ENCODE data around the gene CLTC.

Gene CLTC

DNA sequence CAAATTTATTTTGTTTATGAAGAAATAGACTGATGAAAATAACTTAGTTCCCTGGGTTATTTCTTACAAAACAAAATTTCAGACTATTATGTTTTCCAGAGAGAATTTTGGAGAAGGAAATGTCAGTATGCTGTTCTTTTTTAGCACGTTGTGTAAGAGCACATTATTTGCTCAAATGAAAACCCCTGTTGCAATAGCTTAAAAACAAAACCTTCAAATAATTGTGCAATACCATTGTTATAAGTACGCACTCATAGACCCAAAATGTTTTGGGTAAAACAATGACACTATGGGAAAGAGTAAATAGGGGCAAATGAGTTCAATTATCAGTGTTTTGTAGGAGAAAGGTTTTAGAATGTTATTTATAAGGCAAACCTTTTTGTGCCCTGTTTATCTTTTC is 106.0 kb downstream of the CLTC start:
- H3K27me3 ChIP-seq (replicated peaks; ENCODE audit: control insufficient read depth, insufficient read depth, low read length): no peaks in the 10 kb centered on the region
- TF ChIP-seq, protein P1, sequence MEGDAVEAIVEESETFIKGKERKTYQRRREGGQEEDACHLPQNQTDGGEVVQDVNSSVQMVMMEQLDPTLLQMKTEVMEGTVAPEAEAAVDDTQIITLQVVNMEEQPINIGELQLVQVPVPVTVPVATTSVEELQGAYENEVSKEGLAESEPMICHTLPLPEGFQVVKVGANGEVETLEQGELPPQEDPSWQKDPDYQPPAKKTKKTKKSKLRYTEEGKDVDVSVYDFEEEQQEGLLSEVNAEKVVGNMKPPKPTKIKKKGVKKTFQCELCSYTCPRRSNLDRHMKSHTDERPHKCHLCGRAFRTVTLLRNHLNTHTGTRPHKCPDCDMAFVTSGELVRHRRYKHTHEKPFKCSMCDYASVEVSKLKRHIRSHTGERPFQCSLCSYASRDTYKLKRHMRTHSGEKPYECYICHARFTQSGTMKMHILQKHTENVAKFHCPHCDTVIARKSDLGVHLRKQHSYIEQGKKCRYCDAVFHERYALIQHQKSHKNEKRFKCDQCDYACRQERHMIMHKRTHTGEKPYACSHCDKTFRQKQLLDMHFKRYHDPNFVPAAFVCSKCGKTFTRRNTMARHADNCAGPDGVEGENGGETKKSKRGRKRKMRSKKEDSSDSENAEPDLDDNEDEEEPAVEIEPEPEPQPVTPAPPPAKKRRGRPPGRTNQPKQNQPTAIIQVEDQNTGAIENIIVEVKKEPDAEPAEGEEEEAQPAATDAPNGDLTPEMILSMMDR (IDR thresholded peaks at IDR 0.05; ENCODE audit: insufficient read depth, low read length, poor library complexity, severe bottlenecking): no peak
- no peak for DNase-seq (ENCODE audit: extremely low read depth, insufficient read length)
- H3K4me3 ChIP-seq (replicated peaks; ENCODE audit: low read depth, low read length): no peak overlapping the region
- H3K36me3 ChIP-seq (ENCODE audit: control insufficient read depth, insufficient read depth, low read length): no peaks in the 10 kb centered on the region

DNA sequence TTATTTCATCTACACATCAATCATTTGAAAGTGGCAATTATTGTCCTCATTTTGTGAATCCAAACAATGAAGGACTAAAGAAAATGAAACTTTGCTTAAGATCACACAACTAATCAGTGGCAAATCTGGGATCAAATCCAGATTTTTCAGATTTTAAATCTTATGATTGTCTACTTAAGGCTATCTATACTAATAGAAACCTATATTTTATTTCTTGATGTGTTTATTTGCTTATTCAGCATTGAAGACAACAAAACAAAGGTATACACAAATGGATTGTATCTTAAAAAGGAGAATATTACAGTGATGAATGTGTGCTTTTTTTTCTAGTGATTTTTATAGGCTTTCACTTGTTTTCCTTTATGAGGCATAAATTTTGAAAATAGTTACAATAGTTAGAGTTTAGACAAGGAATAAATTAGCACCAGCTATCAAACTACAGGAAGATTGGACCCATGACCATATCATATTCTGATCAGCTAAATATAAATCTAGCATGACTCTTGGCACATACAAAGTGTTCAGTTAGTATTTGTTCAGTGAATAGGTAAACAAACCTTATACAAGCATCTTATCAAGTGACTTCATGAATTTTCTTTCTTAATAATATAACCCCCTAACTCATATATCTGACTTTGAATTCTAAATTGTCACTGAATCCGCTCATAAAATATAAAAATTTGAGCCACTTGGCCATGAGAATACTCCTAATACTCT is 108.3 kb downstream of the CLTC start:
- TF ChIP-seq, protein P1 (IDR thresholded peaks at IDR 0.05; ENCODE audit: insufficient read depth, low read length, poor library complexity, severe bottlenecking): no peak

DNA sequence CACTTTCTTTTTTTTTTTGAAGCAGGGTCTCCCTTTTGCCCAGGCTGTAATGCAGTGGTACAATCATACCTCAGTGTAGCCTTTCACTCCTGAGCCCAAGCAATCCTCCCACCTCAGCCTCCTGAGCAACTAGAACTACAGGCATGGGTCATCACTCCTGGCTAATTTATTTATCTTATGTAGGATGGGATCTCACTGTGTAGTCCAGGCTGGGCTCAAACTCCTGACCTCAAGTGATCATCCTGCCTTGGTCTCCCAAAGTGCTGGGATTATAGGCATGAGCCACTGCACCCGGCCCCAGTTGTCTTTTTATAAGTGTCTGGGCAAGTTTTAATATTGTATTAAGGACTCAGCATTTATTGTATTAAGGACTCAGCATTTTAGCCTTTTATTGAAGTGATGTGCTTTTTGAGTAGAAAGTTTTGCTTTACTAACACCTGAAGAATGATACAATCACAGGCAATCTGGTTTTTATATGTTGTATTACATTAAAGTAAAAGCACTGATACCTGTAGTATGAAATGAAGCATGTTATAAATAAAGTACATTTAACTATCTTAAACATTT is 110.7 kb downstream of the CLTC start:
- Histone ChIP-seq H3K36me3 (ENCODE audit: control insufficient read depth, insufficient read depth, low read length) (peaks cover 2% of the 10 kb centered on the region; the same call in 1 of the 2 replicates), H3K27me3 (replicated peaks; ENCODE audit: control insufficient read depth, insufficient read depth, low read length) (no peaks in the 10 kb centered on the region), H3K4me3 (replicated peaks; ENCODE audit: low read depth, low read length) (no peak overlapping the region)
- TF ChIP-seq, protein P1 (IDR thresholded peaks at IDR 0.05; ENCODE audit: insufficient read depth, low read length, poor library complexity, severe bottlenecking): no peak
- DNase-seq (ENCODE audit: extremely low read depth, insufficient read length): no peak

More for the DNA sequence above, 108.3 kb downstream of the CLTC start:
- no peaks in the 10 kb centered on the region for H3K27me3 ChIP-seq (replicated peaks; ENCODE audit: control insufficient read depth, insufficient read depth, low read length)
- no peak for DNase-seq (ENCODE audit: extremely low read depth, insufficient read length)
- H3K4me3 ChIP-seq (replicated peaks; ENCODE audit: low read depth, low read length): no peak overlapping the region
- peaks cover 2% of the 10 kb centered on the region; the same call in 1 of the 2 replicates for H3K36me3 ChIP-seq (ENCODE audit: control insufficient read depth, insufficient read depth, low read length)

GRCh38 chr17:59733697-59734096 is 114.0 kb downstream of the CLTC start:
- peaks cover 4% of the 10 kb centered on the region for H3K36me3 ChIP-seq (ENCODE audit: control insufficient read depth, insufficient read depth, low read length)
- H3K4me3 ChIP-seq (replicated peaks; ENCODE audit: low read depth, low read length): no peak overlapping the region
- H3K27me3 ChIP-seq (replicated peaks; ENCODE audit: control insufficient read depth, insufficient read depth, low read length): no peaks in the 10 kb centered on the region
- TF ChIP-seq, protein P1 (IDR thresholded peaks at IDR 0.05; ENCODE audit: insufficient read depth, low read length, poor library complexity, severe bottlenecking): no peak
- DNase-seq (ENCODE audit: extremely low read depth, insufficient read length): no peak

DNA sequence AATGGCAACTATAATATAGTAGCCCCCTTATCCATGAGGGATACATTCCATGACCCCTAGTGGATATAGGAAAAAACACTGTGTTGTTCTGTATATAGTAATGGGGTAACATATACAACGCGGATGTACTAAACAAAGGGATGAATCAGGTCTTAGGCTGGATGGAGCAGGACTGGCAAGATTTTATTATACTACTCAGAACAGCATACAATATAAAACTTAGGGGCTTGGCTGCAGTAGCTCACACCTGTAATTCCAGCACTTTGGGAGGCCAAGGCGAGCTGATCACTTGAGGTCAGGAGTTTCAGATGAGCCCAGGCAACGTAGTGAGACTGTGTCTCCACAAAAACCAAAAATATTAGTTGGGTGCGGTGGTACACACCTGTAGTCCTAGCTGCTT is 114.5 kb downstream of the CLTC start:
- Histone ChIP-seq H3K36me3 (ENCODE audit: control insufficient read depth, insufficient read depth, low read length) (peaks cover 4% of the 10 kb centered on the region), H3K27me3 (replicated peaks; ENCODE audit: control insufficient read depth, insufficient read depth, low read length) (no peaks in the 10 kb centered on the region), H3K4me3 (replicated peaks; ENCODE audit: low read depth, low read length) (no peak overlapping the region)
- DNase-seq (ENCODE audit: extremely low read depth, insufficient read length): no peak
- TF ChIP-seq, protein P1 (IDR thresholded peaks at IDR 0.05; ENCODE audit: insufficient read depth, low read length, poor library complexity, severe bottlenecking): no peak
